DMS 273 (cell line): ENCODE results near the gene BPIFB6.
A peak's percentile ranks its signal among the peaks of the same experiment; 100 is the strongest.

Experiments
- DNase-seq: peaks from one replicate; lab custom pipeline; 2025; ENCODE audit not compliant: unreplicated experiment; lab: John Stamatoyannopoulos, UW

The BPIFB6 gene

DNA sequence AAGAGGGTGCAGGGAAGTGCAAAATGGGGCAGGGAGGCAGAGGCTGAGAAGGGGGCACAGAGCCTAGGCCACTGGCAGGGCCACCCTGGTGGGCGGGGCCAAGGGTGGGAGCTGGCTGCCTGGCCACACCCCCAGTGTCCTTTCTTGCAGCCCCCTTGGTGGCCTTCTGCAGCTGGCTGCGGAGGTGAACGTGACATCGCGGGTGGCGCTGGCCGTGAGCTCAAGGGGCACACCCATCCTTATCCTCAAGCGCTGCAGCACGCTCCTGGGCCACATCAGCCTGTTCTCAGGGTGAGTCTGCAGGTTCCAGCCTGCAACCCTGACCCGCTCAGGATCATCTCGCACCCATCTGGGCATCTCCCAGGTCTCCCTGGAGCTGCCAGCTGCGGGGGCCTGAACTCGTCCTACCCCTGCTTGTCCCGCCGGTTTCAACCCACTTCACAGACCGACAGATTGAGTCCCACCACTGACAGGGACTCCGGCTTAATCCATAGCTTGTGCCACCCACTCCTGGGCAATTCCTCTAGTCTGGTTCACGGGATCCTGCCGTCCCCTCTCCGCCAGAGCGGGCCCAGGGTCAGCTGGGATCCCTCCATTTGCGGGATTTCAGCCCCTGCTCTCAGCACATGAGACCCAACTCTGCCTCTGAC, 28.4 kb downstream of the BPIFB6 start:
- DNase-seq = no peak

GRCh38 chr20:33061658-33062028, 30.2 kb downstream of the BPIFB6 start:
- no peak for DNase-seq

DNA sequence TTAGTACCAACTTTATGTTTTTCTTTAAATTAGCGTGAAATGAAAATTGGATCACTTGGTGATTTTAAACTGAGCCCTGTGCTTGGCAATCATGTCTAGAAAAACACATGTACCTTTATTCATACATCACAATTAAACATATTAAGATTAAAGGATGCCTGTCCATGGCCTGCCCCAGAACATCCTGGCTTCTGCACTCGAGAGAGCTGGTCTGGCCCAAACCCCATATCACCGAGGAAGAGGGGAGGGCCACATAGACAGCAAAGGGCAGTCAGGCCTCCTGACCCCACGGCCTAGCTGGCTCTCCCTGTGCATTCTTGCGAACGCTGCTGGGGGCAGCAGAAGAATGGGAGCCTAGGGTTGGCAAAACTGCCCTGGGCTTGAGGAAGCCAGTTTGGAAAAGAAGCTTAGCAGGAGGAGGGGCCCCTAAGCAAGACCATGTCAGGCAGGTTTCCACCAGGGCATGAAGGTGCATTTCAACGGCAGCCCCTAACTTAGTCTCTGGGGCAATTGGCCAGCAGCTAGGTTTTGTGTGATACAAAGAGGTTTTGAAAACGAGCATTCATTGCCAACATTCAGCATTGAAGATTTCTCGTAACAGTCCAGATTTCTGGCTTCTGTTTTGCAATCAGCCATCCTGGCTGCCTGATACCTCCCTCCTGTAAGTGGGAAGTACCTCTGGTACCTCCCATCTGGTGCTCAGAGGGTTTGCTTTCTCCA, 30.8 kb downstream of the BPIFB6 start:
- DNase-seq = no peak

GRCh38 chr20:33062825-33063149, 31.3 kb downstream of the BPIFB6 start:
- no peak for DNase-seq

GRCh38 chr20:33063271-33063670, 31.8 kb downstream of the BPIFB6 start:
- no peak for DNase-seq

DNA sequence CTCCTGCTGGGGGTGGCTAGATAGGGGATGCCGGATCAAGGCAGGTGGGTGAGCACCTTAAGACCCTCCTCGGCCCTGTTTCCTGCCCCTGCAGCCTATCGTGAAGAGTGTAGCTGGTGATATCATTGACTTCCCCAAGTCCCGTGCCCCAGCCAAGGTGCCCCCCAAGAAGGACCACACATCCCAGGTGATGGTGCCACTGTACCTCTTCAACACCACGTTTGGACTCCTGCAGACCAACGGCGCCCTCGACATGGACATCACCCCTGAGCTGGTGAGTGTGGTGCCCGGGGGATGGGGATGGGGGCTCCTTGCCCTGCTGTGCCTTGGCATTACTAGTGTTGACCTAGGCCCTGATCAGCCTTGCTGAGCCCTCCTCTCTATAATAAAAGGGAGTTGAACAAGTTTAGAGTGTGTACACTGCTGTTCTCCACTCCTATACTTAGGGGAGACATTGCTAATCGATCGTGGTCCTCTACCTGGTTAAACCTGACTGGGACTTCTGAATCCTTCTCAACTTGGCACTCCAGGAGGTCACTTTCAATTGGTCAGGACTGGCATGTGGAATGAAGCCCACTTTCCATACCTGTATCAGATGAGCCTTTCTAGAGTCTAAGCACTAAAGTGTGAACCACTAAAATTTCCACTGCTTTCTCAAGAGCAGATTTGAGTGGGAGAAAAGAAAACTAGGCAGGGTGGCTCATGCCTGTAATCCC, 33.3 kb downstream of the BPIFB6 start:
- DNase-seq = no peak

- no peak for DNase-seq
Observed at GRCh38 chr20:33065785-33066184, 34.3 kb downstream of the BPIFB6 start.

DNA sequence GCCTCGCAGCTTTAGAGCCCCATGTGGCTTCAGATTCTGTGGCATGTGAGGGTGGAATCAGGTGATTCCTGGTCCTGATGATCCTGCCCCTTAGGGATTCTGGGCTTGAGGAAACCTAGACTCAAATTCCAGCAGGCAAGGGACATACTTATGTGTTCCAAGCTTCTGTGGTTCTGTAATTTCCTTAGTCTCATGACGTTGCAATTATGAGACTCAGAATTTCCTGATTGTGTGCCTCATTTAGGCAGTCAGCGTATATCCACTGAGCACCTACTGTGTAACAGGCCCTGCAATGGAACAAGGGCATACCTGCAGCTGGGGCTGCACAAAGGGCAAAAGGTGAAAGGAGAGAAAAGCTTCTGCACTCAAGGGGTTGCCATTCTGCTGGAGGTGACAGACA, 36.4 kb downstream of the BPIFB6 start:
- no peak for DNase-seq

- no peak for DNase-seq
Observed at GRCh38 chr20:33068251-33068939, 36.9 kb downstream of the BPIFB6 start.

DNA sequence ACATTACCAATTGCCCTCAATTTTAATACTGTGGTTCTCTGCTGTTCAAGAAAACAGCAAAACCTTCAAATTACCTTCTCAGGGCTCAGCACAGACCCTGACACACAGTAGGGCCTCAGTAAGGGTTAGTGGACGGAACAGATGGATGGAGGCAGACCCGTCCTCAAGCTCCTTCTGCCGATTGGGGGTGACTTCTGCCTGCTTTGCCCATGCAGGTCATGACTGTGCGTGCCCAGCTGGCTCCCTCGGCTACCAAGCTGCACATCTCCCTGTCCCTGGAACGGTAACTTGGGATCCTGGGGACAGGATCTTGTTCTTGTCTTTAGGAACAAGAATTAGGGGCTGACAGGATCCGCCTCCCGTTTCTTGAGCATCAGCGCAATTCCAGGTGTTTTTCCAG, 38.2 kb downstream of the BPIFB6 start:
- DNase-seq = no peak

- DNase-seq = no peak
Observed at GRCh38 chr20:33070111-33071053, 38.9 kb downstream of the BPIFB6 start.

DNA sequence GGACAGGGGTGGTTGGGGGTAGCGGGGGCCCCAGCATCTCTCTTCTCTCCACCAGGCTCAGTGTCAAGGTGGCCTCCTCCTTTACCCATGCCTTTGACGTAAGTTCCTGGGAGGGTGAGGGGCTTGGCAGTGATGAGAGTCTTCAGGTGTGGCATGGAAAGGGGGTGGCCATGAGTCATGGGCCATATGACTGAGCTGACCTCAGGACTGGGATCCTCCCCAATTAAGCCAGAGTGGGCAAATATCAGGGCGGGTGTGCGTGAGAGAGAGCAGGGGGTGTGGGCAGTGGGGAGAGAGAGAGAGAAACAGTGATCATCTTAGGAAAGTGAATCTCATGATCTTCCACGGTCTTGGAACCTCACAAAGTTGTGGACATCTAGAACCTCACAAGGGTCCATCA, 39.8 kb downstream of the BPIFB6 start:
- no peak for DNase-seq

DNA sequence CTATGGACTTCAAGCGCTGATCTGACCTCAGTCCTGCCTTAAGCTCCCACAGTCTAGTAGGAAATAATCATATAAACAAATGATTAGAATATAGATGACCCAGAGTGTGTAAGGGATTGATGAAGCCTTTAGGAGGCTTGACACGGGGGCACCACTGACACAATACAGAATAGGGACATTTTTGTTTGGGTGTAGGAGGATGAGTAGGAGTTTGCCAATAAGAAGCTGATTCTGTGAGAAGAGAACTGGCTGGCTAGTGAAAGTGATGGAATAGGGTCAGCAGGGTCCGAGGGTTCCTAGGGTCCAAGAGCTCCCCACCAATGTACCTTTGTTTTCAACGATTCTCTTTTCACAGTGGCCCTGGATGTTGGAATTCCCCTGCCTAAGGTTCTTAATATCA, 40.9 kb downstream of the BPIFB6 start:
- no peak for DNase-seq

DNA sequence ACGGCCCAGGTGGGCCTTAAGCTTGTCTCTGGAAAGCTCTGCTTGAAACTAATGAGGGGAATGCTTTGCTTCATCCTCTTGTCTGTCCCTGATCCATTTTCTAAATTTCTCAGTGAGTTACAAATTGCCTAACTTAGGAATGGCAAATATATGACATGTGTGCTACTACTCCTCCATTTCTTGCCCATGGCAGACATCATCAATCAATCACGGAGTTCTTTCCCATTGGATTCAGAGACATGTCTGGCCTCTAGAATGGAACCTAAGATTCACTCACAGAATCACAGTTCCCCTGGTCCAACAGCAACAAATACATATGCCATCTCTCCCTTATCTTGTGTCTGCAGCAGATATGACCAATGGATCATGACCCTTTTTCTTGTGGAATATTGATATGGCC, 41.4 kb downstream of the BPIFB6 start:
- DNase-seq = no peak

DNA sequence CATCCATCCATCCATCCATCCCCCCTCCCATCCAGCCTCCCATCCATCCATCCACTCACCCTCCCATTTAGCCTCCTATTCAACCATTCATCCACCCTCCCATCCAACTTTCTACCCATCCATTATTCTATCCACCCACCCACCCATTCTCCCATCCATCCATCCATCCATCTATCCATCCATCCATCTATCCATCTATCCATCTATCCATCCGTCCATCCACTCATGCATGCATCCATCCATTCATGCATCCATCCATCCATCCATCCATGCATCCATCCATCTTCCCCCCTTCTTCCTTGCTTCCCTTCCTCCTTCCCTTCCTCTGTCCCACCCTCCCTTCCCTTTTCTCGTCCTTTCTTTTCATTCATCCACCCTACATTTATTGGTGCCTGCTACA, 43.2 kb downstream of the BPIFB6 start:
- no peak for DNase-seq

- DNase-seq = no peak
Observed at GRCh38 chr20:33075281-33075680, 43.8 kb downstream of the BPIFB6 start.

- peak; percentile 49 for DNase-seq
Observed at GRCh38 chr20:33076662-33077372, 45.4 kb downstream of the BPIFB6 start.

- DNase-seq = no peak
Observed at GRCh38 chr20:33079259-33079658, 47.8 kb downstream of the BPIFB6 start, which contains the start of gene BPIFB4. BPIFB4 (plus strand) TSS chr20:33079643; CDS start chr20:33081527, 1,884 bp downstream.

DNA sequence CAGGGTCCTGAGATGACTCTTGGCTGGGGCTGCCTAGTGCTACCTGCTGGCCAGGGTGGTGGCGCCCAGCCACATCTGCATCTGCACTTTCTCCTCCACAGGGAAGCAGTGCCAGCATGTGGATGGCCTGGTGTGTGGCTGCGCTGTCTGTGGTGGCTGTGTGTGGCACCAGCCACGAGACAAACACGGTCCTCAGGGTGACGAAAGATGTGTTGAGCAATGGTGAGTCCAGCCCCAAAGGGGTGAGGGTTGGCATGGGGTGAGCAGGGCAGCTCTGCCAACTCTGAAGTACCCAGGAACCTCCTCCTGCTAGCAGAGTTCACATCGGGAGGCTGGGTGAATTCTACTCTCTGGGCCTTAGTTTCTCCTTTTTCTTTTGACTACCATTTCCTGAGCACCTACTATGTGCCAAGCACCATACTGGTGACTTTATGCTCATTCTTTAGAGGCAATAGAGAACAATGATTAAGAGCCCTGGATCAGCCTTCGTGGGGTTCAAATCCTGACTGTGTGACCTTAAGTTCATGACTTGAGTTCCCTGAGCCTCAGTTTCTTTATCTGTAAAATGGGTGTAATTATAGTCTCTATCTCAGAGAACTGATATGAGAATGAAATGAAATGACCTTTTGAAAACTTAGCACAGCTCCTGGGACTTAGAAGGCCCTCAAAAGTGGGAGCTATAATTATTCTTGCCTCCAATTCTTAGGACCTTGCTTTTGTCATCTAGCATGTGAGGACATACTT, 50.1 kb downstream of the BPIFB6 start:
- no peak for DNase-seq
